ENCODE data around the gene GRIK4. TPM values are rescaled to one million over a fixed set of nuclear protein-coding genes. Genes with fewer than 3 reads are reported as not detected.

Gene GRIK4
- total RNA-seq, 1 donor from 2014 or later, result 0.10 TPM

GRCh38 chr11:120526241-120526640, 14.7 kb downstream of the GRIK4 start:
- DNase-seq, result no peak

GRCh38 chr11:120527111-120527761, 15.7 kb downstream of the GRIK4 start:
- DNase-seq, result peak; percentile 86

- no peak for DNase-seq
Measured at GRCh38 chr11:120528749-120529148, 17.2 kb downstream of the GRIK4 start.

- DNase-seq, result no peak
Measured at GRCh38 chr11:120529214-120529613, 17.7 kb downstream of the GRIK4 start.

- DNase-seq, result no peak
Measured at GRCh38 chr11:120529911-120530310, 18.4 kb downstream of the GRIK4 start.

GRCh38 chr11:120532082-120532831, 20.7 kb downstream of the GRIK4 start:
- DNase-seq, result no peak

GRCh38 chr11:120532832-120533196, 21.3 kb downstream of the GRIK4 start:
- peak; percentile 45 for DNase-seq

GRCh38 chr11:120536091-120536796, 24.7 kb downstream of the GRIK4 start:
- DNase-seq, result no peak

GRCh38 chr11:120536797-120537169, 25.2 kb downstream of the GRIK4 start:
- DNase-seq, result no peak

- no peak for DNase-seq
Measured at GRCh38 chr11:120537996-120538395, 26.4 kb downstream of the GRIK4 start.

GRCh38 chr11:120538707-120539106, 27.2 kb downstream of the GRIK4 start:
- no peak for DNase-seq

- no peak for DNase-seq
Measured at GRCh38 chr11:120539667-120540369, 28.3 kb downstream of the GRIK4 start.

- DNase-seq, result no peak
Measured at GRCh38 chr11:120540744-120541465, 29.4 kb downstream of the GRIK4 start.

- no peak for DNase-seq
Measured at GRCh38 chr11:120543521-120544215, 32.1 kb downstream of the GRIK4 start.

- no peak for DNase-seq
Measured at GRCh38 chr11:120545813-120546212, 34.3 kb downstream of the GRIK4 start.

GRCh38 chr11:120546312-120547205, 35.0 kb downstream of the GRIK4 start:
- DNase-seq, result peak; percentile 39

- DNase-seq, result no peak
Measured at GRCh38 chr11:120547316-120547715, 35.8 kb downstream of the GRIK4 start.

- peak; percentile 90 for DNase-seq
Measured at GRCh38 chr11:120547811-120548681, 36.5 kb downstream of the GRIK4 start.

GRCh38 chr11:120548682-120549209, 37.2 kb downstream of the GRIK4 start:
- DNase-seq, result no peak

Data from tongue (tissue), 2 donors.